HEK293T (cell line): ENCODE data around the gene ACO2.
A peak's percentile ranks its signal among the peaks of the same experiment; 100 is the strongest.

ENCODE experiments used
- CTCF ChIA-PET: fragments of 350-600 bp; formaldehyde crosslinking; extraction: SDS; loops from one replicate; lab custom pipeline; 2021; ENCODE audit warnings: antibody characterized with exemption, inconsistent platforms; lab: Yijun Ruan, JAX
- POLR2A ChIA-PET: fragments of 350-600 bp; formaldehyde crosslinking; extraction: SDS; loops from one replicate; lab custom pipeline; 2020; ENCODE audit warnings: antibody characterized with exemption, inconsistent platforms; lab: Yijun Ruan, JAX
- DNase-seq: peaks from one replicate; pipeline ENCODE4 v3.0.0; 2012; ENCODE audit warnings: mixed read lengths; ENCODE audit errors: extremely low spot score
- ARNT ChIP-seq: fragments of 450-650 bp; IDR thresholded peaks from 2 replicates; pipeline ENCODE4 v1.6.1; 2017; ENCODE audit warnings: mild to moderate bottlenecking
- BHLHE40 ChIP-seq: fragments of 450-650 bp; IDR thresholded peaks from 2 replicates; pipeline ENCODE4 v1.6.1; 2016; ENCODE audit warnings: mild to moderate bottlenecking, moderate library complexity, borderline replicate concordance
- CTBP1 ChIP-seq: fragments of 450-650 bp; IDR thresholded peaks from 2 replicates; pipeline ENCODE4 v1.6.1; 2016; ENCODE audit warnings: borderline replicate concordance
- ELF4 ChIP-seq: fragments of 450-650 bp; IDR thresholded peaks from 2 replicates; pipeline ENCODE4 v1.6.1; 2017; ENCODE audit warnings: antibody characterized with exemption
- FOXA1 ChIP-seq: fragments of 450-650 bp; IDR thresholded peaks from 2 replicates; pipeline ENCODE4 v1.6.1; 2016; ENCODE audit warnings: mild to moderate bottlenecking
- FOXK2 ChIP-seq: fragments of 450-650 bp; IDR thresholded peaks from 2 replicates; pipeline ENCODE4 v1.6.1; 2016; ENCODE audit warnings: mild to moderate bottlenecking
- FOXM1 ChIP-seq: fragments of 450-650 bp; IDR thresholded peaks from 2 replicates; pipeline ENCODE4 v1.6.1; 2017; ENCODE audit warnings: mild to moderate bottlenecking, borderline replicate concordance
- HDGF ChIP-seq: fragments of 450-650 bp; IDR thresholded peaks from 2 replicates; pipeline ENCODE4 v1.6.1; 2017; ENCODE audit warnings: antibody characterized with exemption, borderline replicate concordance
- L3MBTL2 ChIP-seq: fragments of 450-650 bp; conservative IDR thresholded peaks from 2 replicates; pipeline ENCODE4 v1.6.1; 2016; ENCODE audit warnings: mild to moderate bottlenecking
- LEF1 ChIP-seq: fragments of 450-650 bp; IDR thresholded peaks from 2 replicates; pipeline ENCODE4 v1.6.1; 2017; ENCODE audit warnings: mild to moderate bottlenecking, borderline replicate concordance
- NFRKB ChIP-seq: fragments of 450-650 bp; IDR thresholded peaks from 2 replicates; pipeline ENCODE4 v1.6.1; 2016; ENCODE audit warnings: mild to moderate bottlenecking, moderate library complexity
- PKNOX1 ChIP-seq: fragments of 450-650 bp; IDR thresholded peaks from 2 replicates; pipeline ENCODE4 v1.6.1; 2016
- SP1 ChIP-seq: fragments of 450-650 bp; IDR thresholded peaks from 2 replicates; pipeline ENCODE4 v1.6.1; 2017
- SUZ12 ChIP-seq: fragments of 450-650 bp; IDR thresholded peaks from 2 replicates; pipeline ENCODE4 v1.6.1; 2016; ENCODE audit warnings: mild to moderate bottlenecking
- TARDBP ChIP-seq: fragments of 450-650 bp; IDR thresholded peaks from 2 replicates; pipeline ENCODE4 v1.6.1; 2016
- ZNF384 ChIP-seq: fragments of 450-650 bp; IDR thresholded peaks from 2 replicates; pipeline ENCODE4 v1.6.1; 2016

ACO2 gene

GRCh38 chr22:41517172-41518047 is 48.5 kb downstream of the ACO2 start:
- TF ChIP-seq FOXA1 (no peak), ZNF384 (no peak), PKNOX1 (no peak), CTBP1 (no peak), BHLHE40 (no peak), TARDBP (no peak)
- DNase-seq, result peak; percentile 81
- ChIA-PET CTCF (interaction anchor here (0.8 to 3.9 kb wide), 11 partner anchors 10 to 128 kb away, joined by 3 to 58 read pairs (median 5); no protein-coding TSS in a partner anchor), POLR2A (interaction anchor here (0.8 to 2.5 kb wide), 6 partner anchors 26 to 114 kb away, joined by 3 to 11 read pairs (median 5); partner anchors contain the start of genes ACO2, PHF5A and TOB2)

- POLR2A ChIA-PET, result interaction anchor here (0.8 to 2.5 kb wide), 6 partner anchors 26 to 114 kb away, joined by 3 to 11 read pairs (median 5); partner anchors contain the start of genes ACO2, PHF5A and TOB2
- no peak for TF ChIP-seq LEF1
- no peak for TF ChIP-seq ARNT
- no peak for TF ChIP-seq FOXA1
- no peak for TF ChIP-seq BHLHE40
- TF ChIP-seq ELF4, result no peak
- TF ChIP-seq HDGF, result no peak
- TF ChIP-seq SUZ12, result no peak
- TF ChIP-seq TARDBP, result no peak
- TF ChIP-seq PKNOX1, result no peak
- no peak for TF ChIP-seq ZNF384
- no peak for DNase-seq
- CTCF ChIA-PET, result interaction anchor here (0.7 to 3.9 kb wide), 10 partner anchors 9 to 632 kb away, joined by 3 to 58 read pairs (median 5); no protein-coding TSS in a partner anchor
These were observed 49.1 kb downstream of the ACO2 start for GRCh38 chr22:41518048-41518347.

- DNase-seq, result no peak
- POLR2A ChIA-PET, result no interaction called here
- TF ChIP-seq CTBP1 (no peak), PKNOX1 (no peak), FOXM1 (no peak), TARDBP (no peak), L3MBTL2 (no peak), FOXA1 (no peak), SUZ12 (no peak), SP1 (no peak), ARNT (no peak), HDGF (no peak), ZNF384 (no peak), LEF1 (no peak), NFRKB (no peak), BHLHE40 (no peak), ELF4 (no peak), FOXK2 (no peak)
- CTCF ChIA-PET, result interaction anchor here (0.7 kb wide), 1 partner anchor 251 kb away, joined by 5 read pairs; no protein-coding TSS in a partner anchor
These were observed 52.2 kb downstream of the ACO2 start for GRCh38 chr22:41521126-41521525.

- ChIA-PET POLR2A (no interaction called here), CTCF (no interaction called here)
- no peak for TF ChIP-seq FOXA1
- no peak for TF ChIP-seq CTBP1
- TF ChIP-seq SP1, result no peak
- no peak for TF ChIP-seq L3MBTL2
- TF ChIP-seq TARDBP, result no peak
- no peak for TF ChIP-seq ELF4
- TF ChIP-seq FOXK2, result no peak
- no peak for TF ChIP-seq NFRKB
- TF ChIP-seq BHLHE40, result no peak
- no peak for TF ChIP-seq ZNF384
- no peak for TF ChIP-seq HDGF
- TF ChIP-seq ARNT, result no peak
- no peak for TF ChIP-seq SUZ12
- no peak for TF ChIP-seq FOXM1
- no peak for TF ChIP-seq LEF1
- no peak for DNase-seq
These were observed 53.9 kb downstream of the ACO2 start for GRCh38 chr22:41522813-41523212.

GRCh38 chr22:41523464-41524221 is 54.7 kb downstream of the ACO2 start:
- TF ChIP-seq L3MBTL2, result no peak
- no peak for TF ChIP-seq CTBP1
- TF ChIP-seq TARDBP, result no peak
- TF ChIP-seq ARNT, result no peak
- TF ChIP-seq SP1, result no peak
- no peak for TF ChIP-seq NFRKB
- TF ChIP-seq ZNF384, result no peak
- TF ChIP-seq ELF4, result no peak
- TF ChIP-seq SUZ12, result no peak
- no peak for TF ChIP-seq PKNOX1
- no peak for TF ChIP-seq BHLHE40
- no peak for TF ChIP-seq FOXA1
- TF ChIP-seq FOXM1, result no peak
- TF ChIP-seq LEF1, result no peak
- no peak for TF ChIP-seq HDGF
- no peak for TF ChIP-seq FOXK2
- ChIA-PET CTCF (no interaction called here), POLR2A (no interaction called here)
- DNase-seq, result no peak
